ENCODE results near the gene XPR1.

- no peak for TF ChIP-seq CTCF (conservative IDR thresholded peaks at IDR 0.05; ENCODE audit: low read length)
- TF ChIP-seq EZH2phosphoT487 (IDR thresholded peaks at IDR 0.05; ENCODE audit: borderline replicate concordance) = no peak
Observed at GRCh38 chr1:180785291-180785690, 153.5 kb downstream of the XPR1 start.

Data from Loucy (cell line).